NT2/D1 (cell line): ENCODE data around the gene ROBO2.

Experiments used
- SUZ12 ChIP-seq: IDR thresholded peaks from 2 replicates; pipeline ENCODE4 v1.6.1; 2011; ENCODE audit not compliant: insufficient read length, insufficient read depth; ENCODE audit errors: extremely low read depth
- YY1 ChIP-seq: IDR thresholded peaks from 2 replicates; pipeline ENCODE4 v1.6.1; 2011; ENCODE audit not compliant: insufficient read length, insufficient read depth
- ZNF274 ChIP-seq: IDR thresholded peaks from 2 replicates; pipeline ENCODE4 v1.6.1; 2011; ENCODE audit warnings: mild to moderate bottlenecking, low read depth, low read length

DNA sequence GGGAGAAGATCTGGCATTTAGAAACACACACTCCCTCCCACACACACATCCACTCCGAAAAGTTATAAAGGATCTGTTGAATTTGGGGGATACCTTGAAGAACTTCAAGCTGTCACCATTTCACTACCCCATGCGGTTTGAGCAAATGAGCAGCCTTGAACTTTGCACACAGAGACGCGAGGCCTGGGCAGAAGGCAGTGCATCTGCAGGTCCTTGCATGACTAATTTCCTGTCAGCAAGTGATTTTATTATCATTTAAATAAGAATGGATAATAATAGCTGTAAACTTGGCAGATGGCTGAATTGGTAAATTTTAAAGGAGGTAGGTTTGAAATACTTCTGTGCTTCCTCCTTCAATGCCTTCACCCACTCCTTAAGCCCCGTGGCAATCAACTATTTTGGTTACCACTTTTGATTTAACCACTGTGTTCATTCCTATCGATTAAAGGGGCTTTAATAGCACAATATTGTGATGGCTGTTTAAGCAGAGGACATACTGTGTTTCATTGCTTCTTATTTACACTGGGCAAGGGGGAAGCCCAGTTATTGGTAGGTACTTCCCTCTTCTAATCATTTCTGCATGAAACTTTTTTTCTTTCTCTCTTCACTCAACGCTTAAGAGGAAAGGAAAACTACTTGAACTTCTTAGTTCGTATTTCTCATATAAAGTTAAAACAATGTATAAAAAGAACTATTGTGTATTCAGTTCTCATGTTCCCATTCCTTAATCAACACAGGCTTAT, 108.1 kb downstream of the ROBO2 start:
- TF ChIP-seq ZNF274 (no peak), YY1 (no peak), SUZ12 (no peak)
